Measurements from ENCODE around the gene FOXP1. TPM values are rescaled to one million over a fixed set of nuclear protein-coding genes. Genes with fewer than 3 reads are reported as not detected.

The FOXP1 gene
- polyA plus RNA-seq, 4 donors = 4.9 to 66.5 (median 15.3) TPM

GRCh38 chr3:71543371-71544016 is 40.0 kb downstream of the FOXP1 start:
- Histone ChIP-seq H3K4me1 (ENCODE audit: control insufficient read depth in 3 of 3, insufficient read depth in 2 of 3, low read depth in 1 of 3, low read length in 2 of 3) (peaks cover 4 to 42% (median 4%) of the 10 kb centered on the region in 3 donors), H3K27ac (ENCODE audit: low read depth in 1 of 3, low read length in 2 of 3) (no peak overlapping the region), H3K27me3 (ENCODE audit: control insufficient read depth in 3 of 3, insufficient read depth in 3 of 3, low read length in 3 of 3) (no peaks in the 10 kb centered on the region), H3K36me3 (ENCODE audit: control insufficient read depth in 3 of 3, insufficient read depth in 2 of 3, low read depth in 1 of 3, low read length in 3 of 3) (peaks cover 0 to 19% (median 0%) of the 10 kb centered on the region in 3 donors), H3K4me3 (ENCODE audit: low read depth in 1 of 3, low read length in 3 of 3) (no peak overlapping the region), H3K9me3 (ENCODE audit: control insufficient read depth in 2 of 2, insufficient read depth in 1 of 2, low read depth in 1 of 2, low read length in 1 of 2) (no peaks in the 10 kb centered on the region)
- DNase-seq = no peak
- no peak for FAIRE-seq
- WGBS, 3 donors = 60 to 91% (median 75%) methylated on average over 3 of the region's 3 CpGs

DNA sequence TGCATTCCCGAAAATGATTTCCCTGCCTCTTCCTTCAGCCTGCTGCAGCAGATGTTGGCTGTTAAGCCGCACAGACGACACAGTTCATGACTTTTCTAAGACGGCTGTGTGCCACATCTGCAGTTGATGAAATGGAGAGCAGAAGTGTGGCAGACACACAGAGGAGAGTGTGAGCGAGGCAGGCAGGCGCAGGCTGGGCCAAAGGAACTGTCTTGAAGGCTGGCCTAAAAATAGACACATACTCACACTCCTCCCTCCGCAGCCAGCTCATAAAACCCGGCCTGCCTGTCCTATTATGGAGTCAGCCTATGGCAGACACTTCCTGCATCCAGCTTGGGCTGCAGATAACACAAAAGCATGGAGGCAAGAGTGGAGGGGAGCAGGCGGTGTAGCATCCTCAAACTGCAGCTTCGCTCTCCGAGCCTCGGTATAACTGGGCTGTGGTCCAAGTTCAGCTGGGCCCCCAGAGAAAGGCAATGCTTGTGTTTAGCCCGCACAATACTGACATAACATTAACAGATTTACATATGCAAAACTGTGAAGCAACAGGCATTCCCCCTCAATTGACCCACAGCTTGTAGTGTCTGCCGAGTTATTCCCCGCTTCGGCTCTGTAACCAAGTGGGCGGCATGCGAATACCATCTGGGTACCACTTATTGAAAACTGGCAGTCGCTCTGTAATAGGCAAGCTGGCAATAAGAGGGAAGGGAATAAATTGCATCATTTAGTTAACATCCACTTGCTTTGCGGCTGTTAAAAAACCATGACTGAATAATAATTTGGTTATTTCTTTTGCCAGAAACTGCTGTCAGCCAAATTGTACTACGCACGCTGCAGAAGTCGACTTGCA is 40.8 kb downstream of the FOXP1 start:
- no peaks in the 10 kb centered on the region for H3K9me3 ChIP-seq (ENCODE audit: control insufficient read depth in 2 of 2, insufficient read depth in 1 of 2, low read depth in 1 of 2, low read length in 1 of 2)
- peaks cover 0 to 19% (median 0%) of the 10 kb centered on the region in 3 donors for H3K36me3 ChIP-seq (ENCODE audit: control insufficient read depth in 3 of 3, insufficient read depth in 2 of 3, low read depth in 1 of 3, low read length in 3 of 3)
- H3K4me3 ChIP-seq (ENCODE audit: low read depth in 1 of 3, low read length in 3 of 3) = no peak overlapping the region
- 53 to 89% (median 81%) methylated on average over 23 of the region's 23 CpGs for WGBS, 3 donors
- peaks cover 2 to 34% (median 4%) of the 10 kb centered on the region in 3 donors for H3K4me1 ChIP-seq (ENCODE audit: control insufficient read depth in 3 of 3, insufficient read depth in 2 of 3, low read depth in 1 of 3, low read length in 2 of 3)
- DNase-seq = peak in 1 of 2 donors; percentile 58
- peak overlapping the region in 1 of 3 donors; percentile 2 for H3K27ac ChIP-seq (ENCODE audit: low read depth in 1 of 3, low read length in 2 of 3)
- no peaks in the 10 kb centered on the region for H3K27me3 ChIP-seq (ENCODE audit: control insufficient read depth in 3 of 3, insufficient read depth in 3 of 3, low read length in 3 of 3)
- no peak for FAIRE-seq

- Histone ChIP-seq H3K27ac (ENCODE audit: low read depth in 1 of 3, low read length in 2 of 3) (no peak overlapping the region), H3K4me1 (ENCODE audit: control insufficient read depth in 3 of 3, insufficient read depth in 2 of 3, low read depth in 1 of 3, low read length in 2 of 3) (peaks cover 0 to 20% (median 0%) of the 10 kb centered on the region in 3 donors), H3K4me3 (ENCODE audit: low read depth in 1 of 3, low read length in 3 of 3) (no peak overlapping the region), H3K27me3 (ENCODE audit: control insufficient read depth in 3 of 3, insufficient read depth in 3 of 3, low read length in 3 of 3) (no peaks in the 10 kb centered on the region), H3K9me3 (ENCODE audit: control insufficient read depth in 2 of 2, insufficient read depth in 1 of 2, low read depth in 1 of 2, low read length in 1 of 2) (no peaks in the 10 kb centered on the region), H3K36me3 (ENCODE audit: control insufficient read depth in 3 of 3, insufficient read depth in 2 of 3, low read depth in 1 of 3, low read length in 3 of 3) (peaks cover 0 to 19% (median 0%) of the 10 kb centered on the region in 3 donors)
- DNase-seq (no peak), FAIRE-seq (no peak)
- WGBS, 3 donors = 85 to 95% (median 94%) methylated on average over 3 of the region's 3 CpGs
Measured at GRCh38 chr3:71541313-71541712, 42.2 kb downstream of the FOXP1 start.

DNA sequence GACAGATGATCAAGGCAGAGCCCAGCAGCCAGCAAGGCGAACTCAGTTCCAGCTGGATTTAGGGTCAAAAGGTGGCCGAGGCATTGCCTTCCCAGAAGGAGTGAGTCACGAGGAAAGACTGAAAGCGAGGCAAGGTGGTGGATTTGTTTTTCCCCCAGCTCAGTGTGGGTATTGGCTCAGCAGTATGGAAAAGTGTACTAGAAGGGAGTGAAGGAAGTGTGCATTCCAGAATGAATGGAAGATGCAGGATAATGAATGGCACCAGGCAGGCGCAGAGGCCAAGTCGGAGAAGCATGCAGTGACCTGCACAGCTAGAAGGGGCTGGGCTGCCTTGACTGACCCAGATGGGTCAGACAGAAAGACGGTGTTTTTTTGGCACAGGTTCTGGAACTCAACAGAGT is 46.3 kb downstream of the FOXP1 start:
- FAIRE-seq = no peak
- Histone ChIP-seq H3K36me3 (ENCODE audit: control insufficient read depth in 3 of 3, insufficient read depth in 2 of 3, low read depth in 1 of 3, low read length in 3 of 3) (peaks cover 0 to 13% (median 0%) of the 10 kb centered on the region in 3 donors), H3K4me3 (ENCODE audit: low read depth in 1 of 3, low read length in 3 of 3) (no peak overlapping the region), H3K4me1 (ENCODE audit: control insufficient read depth in 3 of 3, insufficient read depth in 2 of 3, low read depth in 1 of 3, low read length in 2 of 3) (peaks cover 0 to 15% (median 2%) of the 10 kb centered on the region in 3 donors), H3K27ac (ENCODE audit: low read depth in 1 of 3, low read length in 2 of 3) (no peak overlapping the region), H3K27me3 (ENCODE audit: control insufficient read depth in 3 of 3, insufficient read depth in 3 of 3, low read length in 3 of 3) (no peaks in the 10 kb centered on the region), H3K9me3 (ENCODE audit: control insufficient read depth in 2 of 2, insufficient read depth in 1 of 2, low read depth in 1 of 2, low read length in 1 of 2) (no peaks in the 10 kb centered on the region)
- WGBS, 3 donors = 80 to 91% (median 83%) methylated on average over 7 of the region's 7 CpGs
- DNase-seq = no peak

DNA sequence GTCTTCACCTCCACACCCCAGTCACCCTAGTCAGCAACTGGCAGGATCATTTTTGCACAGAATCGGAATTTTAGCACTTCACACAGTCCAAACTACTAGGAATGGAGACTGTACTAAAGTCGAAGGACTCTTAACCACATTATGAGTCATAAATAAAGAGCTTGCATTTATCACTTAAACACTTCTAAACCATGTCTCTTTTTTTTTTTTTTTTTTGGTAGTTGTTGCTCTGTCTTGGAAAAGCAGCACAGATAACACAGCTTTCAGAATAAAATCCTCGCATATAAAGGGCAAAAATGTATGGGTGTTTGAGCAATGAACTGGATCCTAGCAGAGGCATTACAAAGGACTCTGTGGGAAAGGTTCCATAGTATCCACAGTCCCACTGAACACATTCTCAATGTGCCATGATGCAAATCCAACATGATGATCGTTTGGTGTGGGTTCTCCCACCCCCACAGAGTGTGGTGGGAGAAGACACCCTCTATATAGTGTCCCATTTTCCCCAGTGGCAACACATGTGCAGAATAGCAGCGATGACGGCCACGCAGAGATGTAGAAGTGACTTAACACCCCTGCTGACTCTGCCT is 47.1 kb downstream of the FOXP1 start:
- no peaks in the 10 kb centered on the region for H3K9me3 ChIP-seq (ENCODE audit: control insufficient read depth in 2 of 2, insufficient read depth in 1 of 2, low read depth in 1 of 2, low read length in 1 of 2)
- no peak overlapping the region for H3K27ac ChIP-seq (ENCODE audit: low read depth in 1 of 3, low read length in 2 of 3)
- DNase-seq (no peak), FAIRE-seq (no peak)
- H3K4me1 ChIP-seq (ENCODE audit: control insufficient read depth in 3 of 3, insufficient read depth in 2 of 3, low read depth in 1 of 3, low read length in 2 of 3) = peaks cover 0 to 13% (median 2%) of the 10 kb centered on the region in 3 donors
- 77 to 84% (median 82%) methylated on average over 7 of the region's 7 CpGs for WGBS, 3 donors
- no peaks in the 10 kb centered on the region for H3K27me3 ChIP-seq (ENCODE audit: control insufficient read depth in 3 of 3, insufficient read depth in 3 of 3, low read length in 3 of 3)
- H3K36me3 ChIP-seq (ENCODE audit: control insufficient read depth in 3 of 3, insufficient read depth in 2 of 3, low read depth in 1 of 3, low read length in 3 of 3) = peaks cover 0 to 16% (median 0%) of the 10 kb centered on the region in 3 donors
- H3K4me3 ChIP-seq (ENCODE audit: low read depth in 1 of 3, low read length in 3 of 3) = no peak overlapping the region

GRCh38 chr3:71533588-71533987 is 49.9 kb downstream of the FOXP1 start:
- Histone ChIP-seq H3K9me3 (ENCODE audit: control insufficient read depth in 2 of 2, insufficient read depth in 1 of 2, low read depth in 1 of 2, low read length in 1 of 2) (no peaks in the 10 kb centered on the region), H3K27ac (ENCODE audit: low read depth in 1 of 3, low read length in 2 of 3) (peak overlapping the region in 1 of 3 donors; percentile 27), H3K4me3 (ENCODE audit: low read depth in 1 of 3, low read length in 3 of 3) (no peak overlapping the region), H3K36me3 (ENCODE audit: control insufficient read depth in 3 of 3, insufficient read depth in 2 of 3, low read depth in 1 of 3, low read length in 3 of 3) (peaks cover 0 to 23% (median 0%) of the 10 kb centered on the region in 3 donors), H3K27me3 (ENCODE audit: control insufficient read depth in 3 of 3, insufficient read depth in 3 of 3, low read length in 3 of 3) (no peaks in the 10 kb centered on the region), H3K4me1 (ENCODE audit: control insufficient read depth in 3 of 3, insufficient read depth in 2 of 3, low read depth in 1 of 3, low read length in 2 of 3) (peaks cover 2 to 15% (median 5%) of the 10 kb centered on the region in 3 donors)
- DNase-seq (no peak), FAIRE-seq (no peak)
- 94 to 97% (median 95%) methylated on average over 4 of the region's 4 CpGs for WGBS, 3 donors

DNA sequence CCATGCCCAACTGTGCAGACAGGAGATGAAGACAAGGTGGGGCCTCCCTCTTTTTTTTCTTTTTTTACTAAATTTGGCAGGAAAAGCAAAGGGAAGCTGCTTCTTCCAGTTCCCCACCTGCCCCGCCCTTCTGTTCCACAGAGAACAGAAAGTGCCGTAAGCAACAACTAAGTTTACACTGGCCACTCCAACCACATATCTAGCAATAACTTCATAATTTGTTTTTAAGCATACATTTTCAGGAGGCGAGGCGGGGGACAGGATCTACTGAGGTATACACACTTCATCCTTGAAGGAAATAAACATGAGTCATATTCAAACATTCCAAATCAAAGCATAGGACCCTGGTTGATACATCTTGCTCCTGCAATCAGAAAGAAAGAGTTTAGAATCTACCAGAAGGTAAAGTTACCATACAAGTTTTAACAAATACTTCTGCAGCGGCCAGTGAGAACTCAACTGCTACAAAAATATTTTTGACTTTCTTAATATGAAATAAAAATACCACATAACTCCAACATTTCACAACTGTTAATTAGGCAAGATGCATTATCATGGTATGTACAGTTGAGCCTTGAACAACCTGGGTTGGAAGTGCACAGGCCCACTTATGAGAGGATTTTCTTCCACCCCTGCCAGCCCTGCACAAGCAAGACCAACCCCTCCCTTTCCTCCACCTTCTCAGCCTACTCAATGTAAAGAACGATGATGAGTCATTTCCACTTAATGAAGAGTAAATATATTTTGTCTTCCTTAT is 50.7 kb downstream of the FOXP1 start:
- Histone ChIP-seq H3K36me3 (ENCODE audit: control insufficient read depth in 3 of 3, insufficient read depth in 2 of 3, low read depth in 1 of 3, low read length in 3 of 3) (peaks cover 0 to 23% (median 0%) of the 10 kb centered on the region in 3 donors), H3K4me3 (ENCODE audit: low read depth in 1 of 3, low read length in 3 of 3) (no peak overlapping the region), H3K9me3 (ENCODE audit: control insufficient read depth in 2 of 2, insufficient read depth in 1 of 2, low read depth in 1 of 2, low read length in 1 of 2) (no peaks in the 10 kb centered on the region), H3K27ac (ENCODE audit: low read depth in 1 of 3, low read length in 2 of 3) (peak overlapping the region in 1 of 3 donors; percentile 12), H3K4me1 (ENCODE audit: control insufficient read depth in 3 of 3, insufficient read depth in 2 of 3, low read depth in 1 of 3, low read length in 2 of 3) (peaks cover 2 to 15% (median 5%) of the 10 kb centered on the region in 3 donors), H3K27me3 (ENCODE audit: control insufficient read depth in 3 of 3, insufficient read depth in 3 of 3, low read length in 3 of 3) (no peaks in the 10 kb centered on the region)
- DNase-seq = peak in 1 of 2 donors; percentile 45
- FAIRE-seq = no peak
- 68 to 75% (median 69%) methylated on average over 6 of the region's 6 CpGs for WGBS, 3 donors

Measured in small intestine (tissue), 7 donors.